HG03520 (cell line): ENCODE data around the gene FN1.

ENCODE experiments used
- ATAC-seq: cut with Tn5 transposase; IDR thresholded peaks from one replicate; pipeline ENCODE4 v1.9.1; 2021; ENCODE audit warnings: mild to moderate bottlenecking, moderate library complexity; ENCODE audit not compliant: unreplicated experiment

Gene FN1

GRCh38 chr2:215442401-215442787, 6.5 kb upstream of the FN1 start:
- no peak for ATAC-seq

- no peak for ATAC-seq
These were observed 5.9 kb upstream of the FN1 start for GRCh38 chr2:215441560-215442400.

- ATAC-seq, result no peak
These were observed 4.2 kb upstream of the FN1 start for GRCh38 chr2:215439980-215440512.

DNA sequence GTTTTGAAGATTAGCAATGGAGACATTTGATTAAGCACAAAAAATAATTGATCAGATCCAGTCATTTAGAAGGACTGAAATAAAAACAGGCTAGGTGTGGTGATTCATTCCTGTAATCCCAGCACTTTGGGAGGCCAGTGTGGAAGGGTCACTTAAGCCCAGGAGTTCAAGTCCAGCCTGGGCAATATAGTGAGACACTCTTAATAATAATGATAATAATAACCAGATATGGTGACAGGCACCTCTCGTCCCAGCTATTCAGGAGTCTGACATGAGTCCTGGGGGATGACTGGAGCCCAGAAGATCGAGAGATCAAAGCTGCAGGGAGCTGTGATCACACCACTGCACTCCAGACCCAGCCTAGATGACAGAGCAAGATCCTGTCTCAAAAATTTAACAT, 3.5 kb upstream of the FN1 start:
- ATAC-seq, result no peak

DNA sequence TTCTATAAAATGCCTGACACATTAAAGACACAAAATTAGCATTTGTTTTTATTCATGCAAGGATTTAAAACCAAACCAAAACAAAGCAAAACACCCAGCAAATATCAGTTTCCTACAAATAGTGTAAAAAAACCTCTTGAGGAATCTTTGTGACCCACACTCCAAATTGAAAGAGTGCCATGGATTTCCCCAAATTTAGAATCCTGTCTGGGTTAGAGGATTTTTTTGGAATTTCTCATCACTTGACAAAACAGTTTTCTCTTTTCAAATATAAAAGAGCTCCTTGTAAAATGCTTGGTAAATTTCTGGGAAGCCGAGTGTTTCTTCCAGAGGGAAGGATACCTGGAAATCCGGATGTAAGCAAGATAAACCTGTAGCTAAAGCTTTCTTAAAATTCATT, 1.7 kb upstream of the FN1 start:
- ATAC-seq, result no peak

- ATAC-seq, result no peak
These were observed 1.1 kb upstream of the FN1 start for GRCh38 chr2:215436705-215437565.

GRCh38 chr2:215435280-215435869, 493 bp downstream of the FN1 start:
- peak; percentile 40 for ATAC-seq

GRCh38 chr2:215434447-215435279, 1.2 kb downstream of the FN1 start:
- ATAC-seq, result no peak

DNA sequence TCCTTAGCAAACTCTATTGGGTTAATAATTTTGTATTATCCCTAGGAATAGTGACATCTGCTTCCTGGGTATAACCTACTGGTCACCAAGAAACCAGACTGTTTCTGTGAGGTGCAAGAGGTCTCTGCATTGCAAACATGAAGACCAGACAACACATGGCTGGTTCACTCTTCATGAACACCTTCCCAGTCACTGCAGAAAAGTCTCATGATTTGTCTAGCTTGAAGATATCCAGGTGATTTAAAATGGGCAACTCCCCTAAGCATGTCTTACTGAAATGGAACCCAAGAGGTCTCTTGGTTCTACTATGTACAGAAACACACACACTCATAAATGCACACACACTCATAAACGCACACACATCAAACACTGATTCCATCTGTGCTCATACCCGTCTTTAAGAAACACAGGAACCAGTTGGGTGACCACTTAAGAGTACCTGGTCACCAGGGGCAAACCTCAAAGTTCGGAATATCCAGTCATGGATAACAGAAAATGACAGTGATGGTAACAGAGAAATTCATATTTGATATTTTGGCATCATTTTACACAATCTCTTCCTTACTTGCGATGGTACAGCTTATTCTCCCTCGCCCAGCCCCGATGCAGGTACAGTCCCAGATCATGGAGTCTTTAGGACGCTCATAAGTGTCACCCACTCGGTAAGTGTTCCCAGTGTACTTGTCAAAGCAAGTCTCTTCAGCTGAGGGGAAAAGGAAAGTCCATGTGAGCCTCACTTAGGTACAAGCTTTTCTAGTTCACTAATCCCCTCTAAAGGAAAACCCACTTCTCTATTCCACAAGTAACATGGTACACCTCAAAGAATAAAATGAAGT, 2.9 kb downstream of the FN1 start:
- ATAC-seq, result no peak

DNA sequence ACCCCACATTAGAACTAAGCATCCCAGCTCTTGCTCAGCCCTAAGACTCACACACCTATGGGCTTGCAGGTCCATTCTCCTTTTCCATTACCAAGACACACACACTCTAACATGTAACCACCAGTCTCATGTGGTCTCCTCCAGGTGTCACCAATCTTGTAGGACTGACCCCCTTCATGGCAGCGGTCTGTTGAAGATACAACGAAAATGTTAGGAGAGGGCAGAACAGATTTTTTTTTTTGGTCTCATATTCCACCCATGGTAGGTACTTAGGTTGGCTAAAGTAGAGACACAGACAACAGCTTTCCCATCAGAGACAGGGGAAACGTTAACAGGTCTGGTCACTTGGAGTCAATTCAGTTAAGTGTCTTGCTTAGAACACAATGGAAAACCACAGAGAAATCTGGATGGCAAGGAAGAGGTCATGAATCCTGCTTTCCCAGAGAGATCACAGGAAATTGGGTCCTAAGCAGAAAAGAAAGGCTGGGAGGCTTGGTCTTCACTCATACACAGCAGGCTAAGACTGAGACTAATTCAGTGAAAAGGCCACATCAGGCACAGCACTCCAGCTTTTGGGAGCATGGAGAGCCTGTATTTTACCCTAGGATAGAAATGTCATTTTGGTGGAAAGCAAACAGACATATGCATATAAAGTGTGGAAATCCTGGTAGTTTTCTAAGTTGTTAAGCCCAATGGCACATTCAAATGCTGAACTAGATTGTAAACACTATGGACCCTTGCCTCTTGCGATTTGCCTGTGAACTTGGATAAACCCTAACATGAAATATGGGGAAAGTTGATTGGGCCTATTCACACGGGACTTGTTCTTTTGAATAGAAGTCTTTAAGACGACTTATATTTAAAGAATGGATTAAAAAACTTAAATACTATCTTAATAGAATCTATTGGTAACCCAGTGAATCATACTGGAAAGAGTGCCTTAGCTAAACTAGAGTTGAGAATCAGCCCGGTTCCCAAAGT, 3.8 kb downstream of the FN1 start:
- ATAC-seq, result no peak

GRCh38 chr2:215431290-215431689, 4.6 kb downstream of the FN1 start:
- ATAC-seq, result no peak

- no peak for ATAC-seq
These were observed 5.2 kb downstream of the FN1 start for GRCh38 chr2:215430528-215431187.

GRCh38 chr2:215429424-215429823, 6.4 kb downstream of the FN1 start:
- no peak for ATAC-seq

GRCh38 chr2:215428060-215428910, 7.6 kb downstream of the FN1 start:
- no peak for ATAC-seq

GRCh38 chr2:215427585-215427984, 8.3 kb downstream of the FN1 start:
- ATAC-seq, result no peak

- ATAC-seq, result no peak
These were observed 10.7 kb downstream of the FN1 start for GRCh38 chr2:215425021-215425782.
